ENCODE measurements around the gene LNX2. TPM values are rescaled to one million over a fixed set of nuclear protein-coding genes. Genes with fewer than 3 reads are reported as not detected.

Gene LNX2
- total RNA-seq, 4 donors from 2014 or later, result 17.3 to 19.9 (median 17.8) TPM

DNA sequence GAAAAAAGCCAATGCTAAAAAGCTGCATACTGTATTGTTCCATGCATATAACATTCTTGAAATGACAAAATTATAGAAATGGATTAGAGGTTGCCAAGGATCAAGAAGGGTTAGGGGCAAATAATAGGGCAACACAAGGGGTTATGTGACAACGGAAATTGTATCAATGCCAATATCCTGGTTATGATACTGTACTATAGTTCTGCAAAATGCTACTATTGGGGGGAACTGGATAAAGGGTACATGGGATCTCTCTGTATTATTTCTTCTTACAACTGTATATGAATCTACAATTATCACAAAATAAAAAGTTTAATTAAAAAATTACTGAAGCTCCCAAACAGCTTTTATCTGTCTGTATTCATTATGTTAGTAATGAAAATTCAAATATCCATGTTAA lies 31.9 kb downstream of the LNX2 start:
- intact Hi-C loops (cut with DNase I), result no loop called here
- Histone ChIP-seq H3K4me1 (peaks cover 6 to 11% of the 10 kb centered on the region in 2 donors), H3K27ac (no peak overlapping the region), H3K27me3 (no peaks in the 10 kb centered on the region), H3K4me3 (replicated peaks in 1 of 3) (no peak overlapping the region), H3K9me3 (no peaks in the 10 kb centered on the region), H3K36me3 (no peaks in the 10 kb centered on the region)
- WGBS, 2 donors, result 96 to 98% methylated on average over 1 of the region's 1 CpG
- TF ChIP-seq POLR2A (IDR thresholded peaks at IDR 0.05), result no peak
- TF ChIP-seq, protein P1, sequence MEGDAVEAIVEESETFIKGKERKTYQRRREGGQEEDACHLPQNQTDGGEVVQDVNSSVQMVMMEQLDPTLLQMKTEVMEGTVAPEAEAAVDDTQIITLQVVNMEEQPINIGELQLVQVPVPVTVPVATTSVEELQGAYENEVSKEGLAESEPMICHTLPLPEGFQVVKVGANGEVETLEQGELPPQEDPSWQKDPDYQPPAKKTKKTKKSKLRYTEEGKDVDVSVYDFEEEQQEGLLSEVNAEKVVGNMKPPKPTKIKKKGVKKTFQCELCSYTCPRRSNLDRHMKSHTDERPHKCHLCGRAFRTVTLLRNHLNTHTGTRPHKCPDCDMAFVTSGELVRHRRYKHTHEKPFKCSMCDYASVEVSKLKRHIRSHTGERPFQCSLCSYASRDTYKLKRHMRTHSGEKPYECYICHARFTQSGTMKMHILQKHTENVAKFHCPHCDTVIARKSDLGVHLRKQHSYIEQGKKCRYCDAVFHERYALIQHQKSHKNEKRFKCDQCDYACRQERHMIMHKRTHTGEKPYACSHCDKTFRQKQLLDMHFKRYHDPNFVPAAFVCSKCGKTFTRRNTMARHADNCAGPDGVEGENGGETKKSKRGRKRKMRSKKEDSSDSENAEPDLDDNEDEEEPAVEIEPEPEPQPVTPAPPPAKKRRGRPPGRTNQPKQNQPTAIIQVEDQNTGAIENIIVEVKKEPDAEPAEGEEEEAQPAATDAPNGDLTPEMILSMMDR (IDR thresholded peaks at IDR 0.05), result no peak
- DNase-seq, result no peak

DNA sequence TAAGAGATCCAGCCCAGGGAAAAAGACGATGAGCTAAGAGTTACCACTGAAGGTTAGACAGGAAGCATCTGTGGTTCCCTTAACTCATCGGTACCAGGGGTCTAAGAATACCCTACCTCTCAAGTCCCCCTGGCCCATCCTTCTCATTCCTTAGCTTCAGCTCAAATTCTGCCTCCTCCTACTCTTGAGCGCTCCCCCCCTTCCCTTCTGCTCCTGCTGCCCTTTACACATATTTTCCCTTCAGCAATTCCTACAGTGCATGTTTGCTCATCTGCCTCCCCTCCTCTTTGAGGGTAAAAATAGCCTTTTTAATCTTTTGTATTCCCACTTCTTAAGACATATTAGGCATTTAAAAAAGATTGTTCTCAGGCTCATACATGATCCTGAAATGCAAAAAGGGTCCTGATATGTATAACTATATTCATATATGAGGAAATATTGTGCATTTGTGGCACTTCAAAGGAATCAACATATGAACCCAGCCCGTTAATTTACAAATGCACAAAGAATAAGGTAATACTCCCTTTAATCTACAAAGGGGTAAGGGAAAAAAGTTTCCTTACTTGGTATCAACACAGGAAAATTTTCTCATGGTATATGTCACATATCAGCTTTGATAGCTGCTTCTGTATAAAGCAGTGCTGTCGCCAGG lies 33.1 kb downstream of the LNX2 start:
- WGBS, 2 donors, result 78 to 85% methylated on average over 5 of the region's 5 CpGs
- H3K9me3 ChIP-seq, result no peaks in the 10 kb centered on the region
- TF ChIP-seq, protein P1 (IDR thresholded peaks at IDR 0.05), result no peak
- no peak for TF ChIP-seq POLR2A (IDR thresholded peaks at IDR 0.05)
- intact Hi-C loops (cut with DNase I), result no loop called here
- H3K4me1 ChIP-seq, result peaks cover 7 to 11% of the 10 kb centered on the region in 2 donors
- H3K27ac ChIP-seq, result no peak overlapping the region
- H3K27me3 ChIP-seq, result no peaks in the 10 kb centered on the region
- H3K36me3 ChIP-seq, result no peaks in the 10 kb centered on the region
- no peak overlapping the region for H3K4me3 ChIP-seq (replicated peaks in 1 of 3)
- no peak for DNase-seq

GRCh38 chr13:27583645-27584044 lies 36.7 kb downstream of the LNX2 start:
- no peak for TF ChIP-seq POLR2A (IDR thresholded peaks at IDR 0.05)
- TF ChIP-seq, protein P1 (IDR thresholded peaks at IDR 0.05), result no peak
- Histone ChIP-seq H3K27me3 (no peaks in the 10 kb centered on the region), H3K4me1 (peaks cover 2 to 7% of the 10 kb centered on the region in 2 donors), H3K36me3 (no peaks in the 10 kb centered on the region), H3K4me3 (replicated peaks in 1 of 3) (no peak overlapping the region), H3K9me3 (no peaks in the 10 kb centered on the region), H3K27ac (peak overlapping the region in 2 of 3 donors; percentile 12 to 48)
- intact Hi-C loops (cut with DNase I), result no loop called here
- DNase-seq, result no peak
- 17 to 20% methylated on average over 4 of the region's 4 CpGs for WGBS, 2 donors

GRCh38 chr13:27578121-27579030 lies 42.0 kb downstream of the LNX2 start:
- H3K27ac ChIP-seq, result no peak overlapping the region
- H3K36me3 ChIP-seq, result no peaks in the 10 kb centered on the region
- 96 to 97% methylated on average over 6 of the region's 6 CpGs for WGBS, 2 donors
- DNase-seq, result no peak
- intact Hi-C loops (cut with DNase I), result no loop called here
- no peaks in the 10 kb centered on the region for H3K9me3 ChIP-seq
- TF ChIP-seq, protein P1 (IDR thresholded peaks at IDR 0.05), result no peak
- no peak for TF ChIP-seq POLR2A (IDR thresholded peaks at IDR 0.05)
- H3K4me3 ChIP-seq (replicated peaks in 1 of 3), result no peak overlapping the region
- H3K27me3 ChIP-seq, result no peaks in the 10 kb centered on the region
- peaks cover under 1 to 2% of the 10 kb centered on the region in 2 donors for H3K4me1 ChIP-seq

GRCh38 chr13:27574661-27575060 lies 45.7 kb downstream of the LNX2 start:
- Histone ChIP-seq H3K9me3 (no peaks in the 10 kb centered on the region), H3K27ac (no peak overlapping the region), H3K4me1 (no peaks in the 10 kb centered on the region), H3K27me3 (no peaks in the 10 kb centered on the region), H3K4me3 (replicated peaks in 1 of 3) (no peak overlapping the region), H3K36me3 (no peaks in the 10 kb centered on the region)
- no peak for TF ChIP-seq POLR2A (IDR thresholded peaks at IDR 0.05)
- TF ChIP-seq, protein P1 (IDR thresholded peaks at IDR 0.05), result no peak
- WGBS, 2 donors, result 89 to 90% methylated on average over 1 of the region's 1 CpG
- DNase-seq, result no peak
- intact Hi-C loops (cut with DNase I), result no loop called here

All from thyroid gland (tissue), 4 donors.